ENCODE data around the gene SNAI3. TPM values are rescaled to one million over a fixed set of nuclear protein-coding genes. Genes with fewer than 3 reads are reported as not detected.

Gene SNAI3
- total RNA-seq, 2 donors from 2014 or later, result 0.25 to 0.40 TPM

GRCh38 chr16:88705801-88706228 is 19.5 kb upstream of the SNAI3 start:
- no peak for TF ChIP-seq CTCF (IDR thresholded peaks at IDR 0.05)
- peak overlapping the region; percentile 59 for H3K27ac ChIP-seq
- H3K9ac ChIP-seq (ENCODE audit: low read depth in 2 of 2, low read length in 2 of 2), result peak overlapping the region; percentile 69 to 87
- intact Hi-C loops (cut with DNase I), result no loop called here
- H3K4me3 ChIP-seq, result peak overlapping the region; percentile 99
- no peak for DNase-seq
- no peaks in the 10 kb centered on the region for H3K9me3 ChIP-seq
- H3K4me1 ChIP-seq, result peaks cover 14% of the 10 kb centered on the region
- H3K36me3 ChIP-seq, result no peaks in the 10 kb centered on the region
- no peaks in the 10 kb centered on the region for H3K27me3 ChIP-seq

- DNase-seq, result no peak
- TF ChIP-seq CTCF (IDR thresholded peaks at IDR 0.05), result no peak
- peak overlapping the region; percentile 59 for H3K27ac ChIP-seq
- intact Hi-C loops (cut with DNase I), result no loop called here
- H3K36me3 ChIP-seq, result no peaks in the 10 kb centered on the region
- H3K9ac ChIP-seq (ENCODE audit: low read depth in 2 of 2, low read length in 2 of 2), result peak overlapping the region; percentile 69 to 87
- peak overlapping the region; percentile 99 for H3K4me3 ChIP-seq
- no peaks in the 10 kb centered on the region for H3K9me3 ChIP-seq
- no peaks in the 10 kb centered on the region for H3K27me3 ChIP-seq
- peaks cover 14% of the 10 kb centered on the region for H3K4me1 ChIP-seq
These were observed 18.9 kb upstream of the SNAI3 start for GRCh38 chr16:88705076-88705684.

GRCh38 chr16:88703486-88704309 is 17.4 kb upstream of the SNAI3 start:
- H3K9ac ChIP-seq (ENCODE audit: low read depth in 2 of 2, low read length in 2 of 2), result peak overlapping the region; percentile 54 to 68
- peak overlapping the region; percentile 17 for H3K4me3 ChIP-seq
- H3K27ac ChIP-seq, result peak overlapping the region; percentile 59

GRCh38 chr16:88702371-88703210 is 16.3 kb upstream of the SNAI3 start:
- peak overlapping the region; percentile 59 for H3K27ac ChIP-seq
- no peak for DNase-seq
- intact Hi-C loops (cut with DNase I), result no loop called here
- H3K36me3 ChIP-seq, result no peaks in the 10 kb centered on the region
- no peak for TF ChIP-seq CTCF (IDR thresholded peaks at IDR 0.05)
- peaks cover 14% of the 10 kb centered on the region for H3K4me1 ChIP-seq
- H3K4me3 ChIP-seq, result peak overlapping the region; percentile 13
- H3K9ac ChIP-seq (ENCODE audit: low read depth in 2 of 2, low read length in 2 of 2), result peak overlapping the region in 1 of 2 donors; percentile 68
- H3K27me3 ChIP-seq, result no peaks in the 10 kb centered on the region
- no peaks in the 10 kb centered on the region for H3K9me3 ChIP-seq

More at GRCh38 chr16:88703486-88704309, 17.4 kb upstream of the SNAI3 start:
- intact Hi-C loops (cut with DNase I), result no loop called here
- Histone ChIP-seq H3K36me3 (no peaks in the 10 kb centered on the region), H3K4me1 (peaks cover 14% of the 10 kb centered on the region), H3K27me3 (no peaks in the 10 kb centered on the region), H3K9me3 (no peaks in the 10 kb centered on the region)
- no peak for TF ChIP-seq CTCF (IDR thresholded peaks at IDR 0.05)
- DNase-seq, result no peak

All from colonic mucosa (tissue), 4 donors.